Fibroblast of lung (primary cell): ENCODE data around the gene WDFY3.

Source experiments
- CTCF ChIP-seq, 2 donors: IDR thresholded peaks in 1 of 2; conservative IDR thresholded peaks in 1 of 2; 1 replicate in 1 of 2; 2 replicates in 1 of 2; pipeline ENCODE4 v1.5.1; 2011 to 2012; ENCODE audit warnings: low read length in 2 of 2, control low read depth in 1 of 2, inconsistent platforms in 1 of 2, low read depth in 1 of 2, mild to moderate bottlenecking in 1 of 2
- EZH2 ChIP-seq: IDR thresholded peaks from 2 replicates; pipeline ENCODE4 v1.5.1; 2012; ENCODE audit warnings: low read length, control low read depth, mild to moderate bottlenecking; ENCODE audit errors: missing control alignments

GRCh38 chr4:84680956-84681355, 285.5 kb downstream of the WDFY3 start:
- no peak for TF ChIP-seq CTCF (conservative IDR thresholded peaks at IDR 0.05 in 1 of 2, IDR thresholded peaks at IDR 0.05 in 1 of 2; ENCODE audit: low read depth in 1 of 2, low read length in 2 of 2)
- no peak for TF ChIP-seq EZH2
